Parathyroid adenoma (tissue), 2 donors: ENCODE data around the gene CPHXL2.

ENCODE experiments used
- H2AFZ ChIP-seq: fragments of 300-600 bp; sonication (generic); one replicate; pipeline ENCODE4 v1.7.0; 2017; ENCODE audit warnings: antibody characterized with exemption, mild to moderate bottlenecking
- H3K27ac ChIP-seq: fragments of 300-600 bp; sonication (generic); one replicate; pipeline ENCODE4 v1.7.0; 2017
- H3K27me3 ChIP-seq: fragments of 300-600 bp; sonication (generic); one replicate; pipeline ENCODE4 v1.7.0; 2017; ENCODE audit warnings: low read length; ENCODE audit not compliant: control insufficient read depth, insufficient read depth
- H3K36me3 ChIP-seq: fragments of 300-600 bp; sonication (generic); one replicate; pipeline ENCODE4 v1.7.0; 2017; ENCODE audit warnings: low read length; ENCODE audit not compliant: control insufficient read depth, insufficient read depth
- H3K4me1 ChIP-seq: fragments of 300-600 bp; sonication (generic); one replicate; pipeline ENCODE4 v1.7.0; 2017; ENCODE audit warnings: control low read depth
- H3K4me2 ChIP-seq: fragments of 300-600 bp; sonication (generic); one replicate; pipeline ENCODE4 v1.7.0; 2017; ENCODE audit warnings: low read length
- H3K4me3 ChIP-seq: fragments of 300-600 bp; sonication (generic); one replicate; pipeline ENCODE4 v1.7.0; 2017; ENCODE audit warnings: low read depth, low read length
- H3K79me2 ChIP-seq: fragments of 300-600 bp; sonication (generic); one replicate; pipeline ENCODE4 v1.7.0; 2017; ENCODE audit warnings: control low read depth
- H3K9ac ChIP-seq: fragments of 300-600 bp; sonication (generic); one replicate; pipeline ENCODE4 v1.7.0; 2017; ENCODE audit warnings: mild to moderate bottlenecking
- H3K9me3 ChIP-seq: fragments of 300-600 bp; sonication (generic); one replicate; pipeline ENCODE4 v1.7.0; 2017; ENCODE audit warnings: low read length; ENCODE audit not compliant: control insufficient read depth
- CTCF ChIP-seq: fragments of 300-600 bp; sonication (generic); IDR thresholded peaks from one replicate; pipeline ENCODE4 v1.7.0; 2017; ENCODE audit warnings: antibody characterized with exemption, mild to moderate bottlenecking
- donor health status: primary hyperparathyroidism.

Gene CPHXL2

GRCh38 chr16:75660321-75660720, 16.5 kb downstream of the CPHXL2 start:
- TF ChIP-seq CTCF: no peak
- Histone ChIP-seq H3K27me3 (no peaks in the 10 kb centered on the region), H3K9me3 (no peaks in the 10 kb centered on the region), H3K4me1 (no peaks in the 10 kb centered on the region), H3K4me2 (no peak overlapping the region), H3K27ac (no peak overlapping the region), H3K36me3 (no peaks in the 10 kb centered on the region), H3K4me3 (no peak overlapping the region), H2AFZ (no peak overlapping the region), H3K9ac (no peak overlapping the region), H3K79me2 (no peaks in the 10 kb centered on the region)

- Histone ChIP-seq H3K36me3 (no peaks in the 10 kb centered on the region), H2AFZ (no peak overlapping the region), H3K9me3 (no peaks in the 10 kb centered on the region), H3K4me3 (no peak overlapping the region), H3K4me1 (peaks cover 7% of the 10 kb centered on the region), H3K79me2 (peaks cover 6% of the 10 kb centered on the region), H3K27ac (no peak overlapping the region), H3K9ac (no peak overlapping the region), H3K27me3 (no peaks in the 10 kb centered on the region), H3K4me2 (no peak overlapping the region)
- TF ChIP-seq CTCF: no peak
Observed at GRCh38 chr16:75658175-75658574, 18.6 kb downstream of the CPHXL2 start.

GRCh38 chr16:75653922-75654321, 22.9 kb downstream of the CPHXL2 start:
- peaks cover 37% of the 10 kb centered on the region for H3K79me2 ChIP-seq
- H3K4me3 ChIP-seq: no peak overlapping the region
- no peak overlapping the region for H2AFZ ChIP-seq
- peaks cover 17% of the 10 kb centered on the region for H3K4me1 ChIP-seq
- no peak overlapping the region for H3K27ac ChIP-seq
- no peaks in the 10 kb centered on the region for H3K9me3 ChIP-seq
- no peak for TF ChIP-seq CTCF
- no peak overlapping the region for H3K4me2 ChIP-seq
- H3K36me3 ChIP-seq: no peaks in the 10 kb centered on the region
- no peaks in the 10 kb centered on the region for H3K27me3 ChIP-seq
- H3K9ac ChIP-seq: no peak overlapping the region

- H3K79me2 ChIP-seq: peaks cover 68% of the 10 kb centered on the region
- H3K9ac ChIP-seq: peak overlapping the region; percentile 98
- H3K4me2 ChIP-seq: peak overlapping the region; percentile 80
- TF ChIP-seq CTCF: no peak
- H3K4me3 ChIP-seq: peak overlapping the region; percentile 94
- no peaks in the 10 kb centered on the region for H3K36me3 ChIP-seq
- H3K4me1 ChIP-seq: peaks cover 27% of the 10 kb centered on the region
- H3K27ac ChIP-seq: peak overlapping the region; percentile 98
- H2AFZ ChIP-seq: peak overlapping the region; percentile 97
- no peaks in the 10 kb centered on the region for H3K27me3 ChIP-seq
- no peaks in the 10 kb centered on the region for H3K9me3 ChIP-seq
Observed at GRCh38 chr16:75648265-75649076, 28.3 kb downstream of the CPHXL2 start.
